Testis (tissue), 2 donors: ENCODE results near the gene BAIAP2L1.

Experiments
- POLR2A ChIP-seq: fragments of 450-650 bp; IDR thresholded peaks from one replicate; pipeline ENCODE4 v1.6.1; 2017; ENCODE audit warnings: antibody characterized with exemption, mild to moderate bottlenecking, moderate library complexity
- TF ChIP-seq, protein P1 (sequence below), 3 experiments: fragments of 450-650 bp in 2 of 3; fragments of 200-600 bp in 1 of 3; sonication (generic) in 1 of 3; IDR thresholded peaks; one replicate each; pipeline ENCODE4 v1.5.1; 2016 to 2019; ENCODE audit warnings: antibody characterized with exemption in 3 of 3, mild to moderate bottlenecking in 2 of 3, moderate library complexity in 1 of 3

DNA sequence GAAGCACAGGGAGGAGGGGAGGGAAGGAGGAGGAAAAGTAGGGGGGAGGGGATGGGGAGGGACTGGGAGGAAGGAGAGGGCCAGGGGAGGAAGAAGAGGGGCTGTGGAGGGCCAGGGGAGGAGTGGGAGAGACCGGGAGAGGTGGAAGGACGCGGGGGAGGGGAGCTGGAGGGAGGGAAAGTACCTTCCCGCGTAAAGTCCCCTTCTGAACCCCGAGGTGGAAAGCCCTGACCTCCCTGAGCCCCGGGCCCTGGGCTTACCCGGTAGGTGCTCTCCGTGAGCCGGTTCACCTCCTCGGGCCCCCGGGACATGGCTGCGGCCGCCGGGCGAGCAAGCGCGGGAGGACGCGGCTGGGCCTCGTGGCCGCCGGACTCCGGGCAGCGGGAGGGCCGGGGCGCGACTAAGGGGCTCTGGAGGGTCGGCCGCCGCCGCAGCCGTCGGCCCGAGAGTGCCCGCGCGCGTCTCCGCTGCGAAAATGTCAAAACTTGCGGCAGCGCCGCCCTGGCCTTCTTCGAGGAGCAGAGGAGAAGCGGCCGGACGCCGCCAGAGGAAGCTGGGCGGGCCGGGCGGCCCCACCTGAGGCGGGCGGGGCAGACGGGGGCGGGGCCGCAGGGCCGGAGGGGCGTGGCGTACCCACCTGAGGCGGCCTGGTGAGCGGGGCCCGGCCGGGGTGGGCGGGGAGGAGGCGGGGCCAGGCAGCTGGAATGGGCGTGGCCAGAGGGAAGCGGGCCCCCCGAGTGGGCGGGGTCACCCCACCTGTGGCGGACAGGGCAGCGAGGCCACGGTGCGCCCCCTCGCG lies at the start of gene BAIAP2L1:
- TF ChIP-seq, protein P1, sequence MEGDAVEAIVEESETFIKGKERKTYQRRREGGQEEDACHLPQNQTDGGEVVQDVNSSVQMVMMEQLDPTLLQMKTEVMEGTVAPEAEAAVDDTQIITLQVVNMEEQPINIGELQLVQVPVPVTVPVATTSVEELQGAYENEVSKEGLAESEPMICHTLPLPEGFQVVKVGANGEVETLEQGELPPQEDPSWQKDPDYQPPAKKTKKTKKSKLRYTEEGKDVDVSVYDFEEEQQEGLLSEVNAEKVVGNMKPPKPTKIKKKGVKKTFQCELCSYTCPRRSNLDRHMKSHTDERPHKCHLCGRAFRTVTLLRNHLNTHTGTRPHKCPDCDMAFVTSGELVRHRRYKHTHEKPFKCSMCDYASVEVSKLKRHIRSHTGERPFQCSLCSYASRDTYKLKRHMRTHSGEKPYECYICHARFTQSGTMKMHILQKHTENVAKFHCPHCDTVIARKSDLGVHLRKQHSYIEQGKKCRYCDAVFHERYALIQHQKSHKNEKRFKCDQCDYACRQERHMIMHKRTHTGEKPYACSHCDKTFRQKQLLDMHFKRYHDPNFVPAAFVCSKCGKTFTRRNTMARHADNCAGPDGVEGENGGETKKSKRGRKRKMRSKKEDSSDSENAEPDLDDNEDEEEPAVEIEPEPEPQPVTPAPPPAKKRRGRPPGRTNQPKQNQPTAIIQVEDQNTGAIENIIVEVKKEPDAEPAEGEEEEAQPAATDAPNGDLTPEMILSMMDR (IDR thresholded peaks at IDR 0.05), result no peak
- no peak for TF ChIP-seq POLR2A
